Natural killer cell (primary cell): ENCODE data around the gene IFITM2. TPM values are rescaled to one million over a fixed set of nuclear protein-coding genes. Genes with fewer than 3 reads are reported as not detected.
A peak's percentile ranks its signal among the peaks of the same experiment; 100 is the strongest.
"Not testable (repeated sequence)": the region's sequence is repeated elsewhere in the genome, so short reads cannot be mapped to it uniquely, and the experiment has no call there.

Experiments
- ATAC-seq, 3 donors: fragments of 150-1000 bp in 2 of 3; fragments of 200-7000 bp in 1 of 3; cut with Tn5 transposase; 1 replicate in 1 of 3; 2 replicates in 2 of 3; pipeline ENCODE4 v1.10.0; 2021; ENCODE audit warnings: mild to moderate bottlenecking in 2 of 3, moderate library complexity in 2 of 3
- DNase-seq, 2 donors: peaks; one replicate each; pipeline versions ENCODE4 v3.0.0 to v3.0.0-alpha.2; 2013 to 2021; ENCODE audit warnings: mixed read lengths in 1 of 2
- H3K27ac ChIP-seq: one replicate; pipeline ENCODE4 v1.5.1; 2013; ENCODE audit warnings: mild to moderate bottlenecking, low read length
- H3K27me3 ChIP-seq: one replicate; pipeline ENCODE4 v1.6.1; 2013; ENCODE audit warnings: low read length; ENCODE audit not compliant: control insufficient read depth, insufficient read depth
- H3K36me3 ChIP-seq: one replicate; pipeline ENCODE4 v1.6.1; 2013; ENCODE audit warnings: low read length; ENCODE audit not compliant: control insufficient read depth, insufficient read depth
- H3K4me1 ChIP-seq: one replicate; pipeline ENCODE4 v1.6.1; 2013; ENCODE audit warnings: low read length; ENCODE audit not compliant: control insufficient read depth, insufficient read depth
- H3K4me3 ChIP-seq: one replicate; pipeline ENCODE4 v1.5.1; 2013; ENCODE audit warnings: low read length
- H3K9me3 ChIP-seq: one replicate; pipeline ENCODE4 v1.6.1; 2013; ENCODE audit warnings: low read length; ENCODE audit not compliant: control insufficient read depth, insufficient read depth
- H3K27ac Mint-ChIP-seq, 2 donors: one replicate each; pipeline ENCODE4 v1.8.0; 2022; ENCODE audit warnings: mild to moderate bottlenecking in 2 of 2, mixed read lengths in 2 of 2, moderate library complexity in 1 of 2
- H3K27me3 Mint-ChIP-seq, 2 donors: one replicate each; pipeline ENCODE4 v1.8.0; 2022; ENCODE audit warnings: low read depth in 2 of 2, mixed read lengths in 2 of 2
- H3K36me3 Mint-ChIP-seq: one replicate; pipeline ENCODE4 v1.8.0; 2022; ENCODE audit warnings: mixed read lengths
- H3K4me1 Mint-ChIP-seq, 2 donors: one replicate each; pipeline ENCODE4 v1.8.0; 2022; ENCODE audit warnings: mixed read lengths in 2 of 2
- H3K4me3 Mint-ChIP-seq: one replicate; pipeline ENCODE4 v1.8.0; 2022; ENCODE audit warnings: mild to moderate bottlenecking, moderate library complexity, mixed read lengths
- H3K9me3 Mint-ChIP-seq, 2 donors: one replicate each; pipeline ENCODE4 v1.8.0; 2022; ENCODE audit warnings: mixed read lengths in 2 of 2
- CTCF ChIP-seq: fragments of 200-600 bp; IDR thresholded peaks from one replicate; pipeline ENCODE4 v1.8.0; 2022; ENCODE audit warnings: antibody characterized with exemption
- WGBS: methylation state at CpG from one replicate; pipeline ENCODE4 v1.1.7; 2013; ENCODE audit warnings: missing lambda C conversion rate; ENCODE audit not compliant: insufficient coverage; 5-methylcytosine and 5-hydroxymethylcytosine counted together
- intact Hi-C: fragments of 100-400 bp; cut with micrococcal nuclease; formaldehyde crosslinking; loops from one replicate; pipeline ENCODE4 v1.14.2; 2022
- total RNA-seq, 4 donors: library from RNA; stranded (reverse); fragments of 120-200 nt in 1 of 4; gene quantifications; one replicate each; pipeline versions ENCODE4 v1.2.3 to v1.2.4, GENCODE V29; 2013 to 2022

Gene IFITM2
- total RNA-seq, 3 donors from 2014 or later (not counting 1 experiment from before 2014, with no cell fraction given) = 1,080 to 1,421 (median 1,273) TPM

GRCh38 chr11:319888-320273 is 12.3 kb downstream of the IFITM2 start:
- intact Hi-C loops, H3K27me3 Mint-ChIP-seq, H3K27me3 ChIP-seq, H3K9me3 ChIP-seq, H3K36me3 Mint-ChIP-seq, DNase-seq, ATAC-seq, H3K9me3 Mint-ChIP-seq: not testable (repeated sequence)
- peak overlapping the region; percentile 95 to 96 for H3K27ac Mint-ChIP-seq
- peak overlapping the region; percentile 56 for H3K27ac ChIP-seq
- H3K4me1 ChIP-seq = peaks cover 44% of the 10 kb centered on the region
- no CpG with 5 or more reads among the region's 10 CpGs for WGBS
- peaks cover 44 to 48% of the 10 kb centered on the region in 2 donors for H3K4me1 Mint-ChIP-seq
- H3K4me3 Mint-ChIP-seq = peak overlapping the region; percentile 95
- peak overlapping the region; percentile 44 for H3K4me3 ChIP-seq
- H3K36me3 ChIP-seq = peaks cover 17% of the 10 kb centered on the region

- H3K4me1 Mint-ChIP-seq = peaks cover 47 to 60% of the 10 kb centered on the region in 2 donors
- no peak for ATAC-seq
- WGBS = 84% methylated on average over 11 of the region's 11 CpGs
- H3K27me3 Mint-ChIP-seq = no peaks in the 10 kb centered on the region
- H3K4me3 Mint-ChIP-seq = no peak overlapping the region
- H3K36me3 Mint-ChIP-seq = no peaks in the 10 kb centered on the region
- no peak for DNase-seq
- no peaks in the 10 kb centered on the region for H3K9me3 Mint-ChIP-seq
- H3K27ac Mint-ChIP-seq = peak overlapping the region; percentile 19 to 55
- H3K9me3 ChIP-seq = no peaks in the 10 kb centered on the region
- intact Hi-C loops = no loop called here
- H3K36me3 ChIP-seq = no peaks in the 10 kb centered on the region
- H3K27ac ChIP-seq = no peak overlapping the region
- no peaks in the 10 kb centered on the region for H3K27me3 ChIP-seq
- no peak for TF ChIP-seq CTCF
- H3K4me3 ChIP-seq = no peak overlapping the region
- peaks cover 63% of the 10 kb centered on the region for H3K4me1 ChIP-seq
Observed at GRCh38 chr11:324156-324555, 16.5 kb downstream of the IFITM2 start.

GRCh38 chr11:324593-325517 is 17.2 kb downstream of the IFITM2 start:
- intact Hi-C loops, H3K4me3 Mint-ChIP-seq, H3K9me3 Mint-ChIP-seq, ATAC-seq, DNase-seq, H3K36me3 Mint-ChIP-seq, H3K27me3 ChIP-seq, H3K27ac ChIP-seq, H3K36me3 ChIP-seq, H3K4me3 ChIP-seq, H3K9me3 ChIP-seq, H3K27me3 Mint-ChIP-seq: not testable (repeated sequence)
- peak overlapping the region; percentile 19 to 55 for H3K27ac Mint-ChIP-seq
- H3K4me1 Mint-ChIP-seq = peaks cover 47 to 61% of the 10 kb centered on the region in 2 donors
- 79% methylated on average over 20 of the region's 34 CpGs for WGBS
- H3K4me1 ChIP-seq = peaks cover 64% of the 10 kb centered on the region

GRCh38 chr11:325796-326591 is 18.4 kb downstream of the IFITM2 start:
- peaks cover 48 to 61% of the 10 kb centered on the region in 2 donors for H3K4me1 Mint-ChIP-seq
- peak overlapping the region; percentile 59 for H3K4me3 Mint-ChIP-seq
- Histone ChIP-seq H3K27me3 (no peaks in the 10 kb centered on the region), H3K27ac (peak overlapping the region; percentile 89), H3K9me3 (no peaks in the 10 kb centered on the region), H3K4me1 (peaks cover 64% of the 10 kb centered on the region), H3K36me3 (no peaks in the 10 kb centered on the region), H3K4me3 (no peak overlapping the region)
- 85% methylated on average over 30 of the region's 30 CpGs for WGBS
- no peak for TF ChIP-seq CTCF
- no peaks in the 10 kb centered on the region for H3K27me3 Mint-ChIP-seq
- intact Hi-C loops = loop anchor here (2.0 kb wide), 1 partner anchor 13 kb away; no protein-coding TSS in a partner anchor
- ATAC-seq (no peak), DNase-seq (peak in 1 of 2 donors; percentile 31)
- no peaks in the 10 kb centered on the region for H3K9me3 Mint-ChIP-seq
- H3K27ac Mint-ChIP-seq = peak overlapping the region; percentile 78 to 94
- no peaks in the 10 kb centered on the region for H3K36me3 Mint-ChIP-seq
